HG03575 (cell line): ENCODE measurements around the gene PRPSAP2.
"Not testable (repeated sequence)": the region's sequence is repeated elsewhere in the genome, so short reads cannot be mapped to it uniquely, and the experiment has no call there.

Experiments
- ATAC-seq: cut with Tn5 transposase; IDR thresholded peaks from one replicate; pipeline ENCODE4 v1.9.1; 2021; ENCODE audit not compliant: unreplicated experiment, insufficient number of reproducible peaks, low FRiP score; ENCODE audit errors: extremely low read depth

Gene PRPSAP2, protein sequence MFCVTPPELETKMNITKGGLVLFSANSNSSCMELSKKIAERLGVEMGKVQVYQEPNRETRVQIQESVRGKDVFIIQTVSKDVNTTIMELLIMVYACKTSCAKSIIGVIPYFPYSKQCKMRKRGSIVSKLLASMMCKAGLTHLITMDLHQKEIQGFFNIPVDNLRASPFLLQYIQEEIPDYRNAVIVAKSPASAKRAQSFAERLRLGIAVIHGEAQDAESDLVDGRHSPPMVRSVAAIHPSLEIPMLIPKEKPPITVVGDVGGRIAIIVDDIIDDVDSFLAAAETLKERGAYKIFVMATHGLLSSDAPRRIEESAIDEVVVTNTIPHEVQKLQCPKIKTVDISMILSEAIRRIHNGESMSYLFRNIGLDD

GRCh38 chr17:18857864-18858566 is at the start of gene PRPSAP2:
Gene PRPSAP2, plus strand, starts transcription at chr17:18858131. Its CDS starts 7,703 bp downstream, at chr17:18865834.
- no peak for ATAC-seq

GRCh38 chr17:18815924-18816323 is 42.0 kb upstream of the PRPSAP2 start:
- not testable (repeated sequence) for ATAC-seq

DNA sequence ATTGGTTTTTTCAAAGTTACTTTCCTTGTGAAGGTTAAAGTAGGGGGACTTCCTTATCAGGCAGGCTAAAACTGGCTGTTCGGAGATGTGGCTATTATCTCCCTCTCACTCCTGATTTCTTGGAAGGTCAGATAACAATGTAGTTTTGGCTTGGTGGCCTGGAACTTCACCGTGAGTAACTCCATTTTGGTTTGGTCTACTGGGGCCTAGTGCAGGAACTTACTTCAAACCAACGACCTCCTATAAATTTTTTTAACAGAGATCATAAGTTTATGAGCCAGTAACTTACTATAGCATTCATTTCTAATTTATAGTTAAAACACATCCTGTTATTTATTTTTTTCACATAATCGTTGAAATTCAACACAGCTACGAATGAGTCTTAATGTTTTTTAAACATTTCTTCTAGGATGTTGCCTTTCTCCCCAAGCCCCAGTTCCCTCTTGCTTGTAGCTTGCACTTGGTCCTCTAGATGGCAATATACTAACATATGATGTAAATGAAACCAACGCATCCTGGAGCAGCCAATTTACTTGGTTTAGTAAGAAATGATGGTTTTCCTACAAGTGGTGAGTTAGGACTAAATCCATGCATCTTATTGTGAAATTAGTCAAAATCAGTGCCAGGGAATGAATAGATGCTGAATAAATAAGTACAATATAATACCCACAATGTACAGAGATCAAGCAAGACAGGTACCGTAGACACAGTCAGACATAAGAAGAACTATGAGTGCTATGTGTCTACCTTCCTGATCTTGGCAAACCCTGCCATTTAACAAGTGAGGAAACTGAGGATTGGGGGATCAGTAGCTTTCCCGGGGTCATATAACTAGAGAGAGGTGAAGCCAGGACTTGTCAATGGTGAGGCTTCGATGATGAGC is 41.2 kb upstream of the PRPSAP2 start:
- not testable (repeated sequence) for ATAC-seq

- ATAC-seq, result not testable (repeated sequence)
These were observed 36.5 kb upstream of the PRPSAP2 start for GRCh38 chr17:18821430-18821829.

DNA sequence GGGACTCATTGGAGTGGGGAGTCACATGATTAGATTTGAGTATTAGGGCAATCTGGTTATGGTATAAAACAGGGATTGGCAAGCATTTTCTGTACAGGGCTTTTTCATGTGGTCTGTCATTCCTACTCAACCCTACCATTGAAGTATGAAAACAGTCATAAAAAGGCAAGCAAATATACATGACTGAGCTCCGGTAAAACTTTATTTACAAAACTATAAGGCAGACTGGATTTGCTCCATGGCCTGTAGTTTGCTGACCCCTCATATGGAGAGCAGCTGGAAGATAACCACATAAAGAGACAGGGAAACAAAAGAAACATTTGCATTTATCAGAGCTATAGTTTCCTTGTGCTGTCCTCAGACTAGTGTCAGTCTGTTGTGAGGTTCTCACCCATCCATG is 30.3 kb upstream of the PRPSAP2 start:
- ATAC-seq, result not testable (repeated sequence)

GRCh38 chr17:18848501-18848900 is 9.4 kb upstream of the PRPSAP2 start:
- ATAC-seq, result no peak

DNA sequence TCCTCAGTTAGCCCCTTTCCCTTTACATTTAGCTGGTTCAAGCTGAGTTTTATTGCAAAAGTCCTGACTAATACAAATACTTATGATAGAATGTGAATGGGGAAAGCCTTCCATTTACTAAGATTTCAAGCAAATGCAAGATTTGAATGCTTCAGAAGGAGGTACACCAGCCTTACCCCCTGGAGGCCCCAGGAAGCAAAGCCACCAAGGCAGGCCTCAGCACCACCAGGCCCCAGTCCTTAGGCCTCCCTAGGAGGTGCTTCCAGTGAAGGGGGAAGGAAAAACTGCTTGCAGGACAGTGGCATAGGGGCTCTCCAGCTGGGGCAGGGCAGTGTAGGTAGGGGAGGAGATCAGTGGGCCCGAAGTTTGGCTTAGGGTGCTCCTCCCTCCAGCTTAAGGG is 7.3 kb upstream of the PRPSAP2 start:
- no peak for ATAC-seq

- ATAC-seq, result no peak
These were observed 6.7 kb upstream of the PRPSAP2 start for GRCh38 chr17:18851201-18851600.

- ATAC-seq, result no peak
These were observed 3.0 kb upstream of the PRPSAP2 start for GRCh38 chr17:18854956-18855355.

- peak; percentile 46 for ATAC-seq
These were observed 1.9 kb upstream of the PRPSAP2 start for GRCh38 chr17:18855831-18856569.

GRCh38 chr17:18856570-18856915 is 1.4 kb upstream of the PRPSAP2 start:
- ATAC-seq, result no peak

- no peak for ATAC-seq
These were observed 775 bp downstream of the PRPSAP2 start for GRCh38 chr17:18858567-18859245.

DNA sequence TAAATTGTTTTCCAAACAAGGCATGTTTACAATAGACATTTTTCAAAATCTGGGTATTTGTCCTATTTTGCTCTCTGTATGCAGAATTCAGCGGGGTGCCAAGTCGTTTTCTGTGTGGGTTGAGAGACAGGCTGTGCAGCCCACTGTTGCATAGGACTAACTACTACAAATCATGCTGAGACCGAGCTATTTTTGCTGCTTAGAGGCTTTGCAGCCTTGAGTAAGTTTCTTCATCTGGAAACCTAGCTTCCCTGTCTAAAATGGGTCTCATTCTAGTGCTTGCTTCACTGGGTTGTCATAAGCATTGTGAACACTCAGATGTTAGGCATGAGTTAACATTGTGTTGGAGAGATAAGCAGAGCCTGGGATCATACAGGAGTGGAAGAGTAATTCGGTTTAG is 1.3 kb downstream of the PRPSAP2 start:
- ATAC-seq, result no peak

- ATAC-seq, result peak; percentile 32
These were observed 2.4 kb downstream of the PRPSAP2 start for GRCh38 chr17:18860161-18860972.

GRCh38 chr17:18862011-18862410 is 4.1 kb downstream of the PRPSAP2 start:
- no peak for ATAC-seq

DNA sequence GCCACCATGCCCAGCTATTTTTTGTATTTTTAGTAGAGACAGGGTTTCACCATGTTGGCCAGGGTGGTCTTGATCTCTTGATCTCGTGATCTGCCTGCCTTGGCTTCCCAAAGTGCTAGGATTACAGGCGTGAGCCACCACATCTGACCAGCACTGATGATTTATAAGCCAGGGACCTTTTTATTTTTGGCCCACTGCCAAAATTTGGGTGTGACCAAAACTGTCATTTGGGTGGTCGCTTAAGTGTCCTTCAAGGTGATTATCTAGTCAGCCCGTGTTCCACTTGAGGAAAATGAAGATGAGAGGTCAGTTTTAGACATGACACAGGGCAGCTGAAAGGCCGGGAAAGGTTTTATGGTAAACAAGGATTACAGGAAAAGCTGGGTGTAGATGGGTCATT is 7.1 kb downstream of the PRPSAP2 start:
- not testable (repeated sequence) for ATAC-seq
